Limb (tissue), 2 donors: Measurements from ENCODE around the gene MED25.
A peak's percentile ranks its signal among the peaks of the same experiment; 100 is the strongest.

Experiments
- DNase-seq, 2 donors: peaks; one replicate each; pipeline ENCODE4 v3.0.0-alpha.2; 2016; ENCODE audit errors: extremely low spot score in 2 of 2

Gene MED25

GRCh38 chr19:49817964-49818648 is at the start of gene MED25:
Gene MED25 (plus strand): TSS chr19:49818289. CDS start chr19:49818342, 53 bp downstream.
- peak; percentile 91 to 95 for DNase-seq

- DNase-seq = no peak
Observed at GRCh38 chr19:49770529-49770928, 47.6 kb upstream of the MED25 start.

- no peak for DNase-seq
Observed at GRCh38 chr19:49771674-49772139, 46.4 kb upstream of the MED25 start.

GRCh38 chr19:49772850-49773432 is 45.1 kb upstream of the MED25 start:
- DNase-seq = no peak

- no peak for DNase-seq
Observed at GRCh38 chr19:49773663-49774350, 44.3 kb upstream of the MED25 start.

- DNase-seq = no peak
Observed at GRCh38 chr19:49774969-49775368, 43.1 kb upstream of the MED25 start.

- no peak for DNase-seq
Observed at GRCh38 chr19:49775742-49776370, 42.2 kb upstream of the MED25 start.

GRCh38 chr19:49776371-49776764 is 41.7 kb upstream of the MED25 start:
- no peak for DNase-seq

- DNase-seq = no peak
Observed at GRCh38 chr19:49779731-49780555, 38.1 kb upstream of the MED25 start.

- DNase-seq = no peak
Observed at GRCh38 chr19:49780861-49781260, 37.2 kb upstream of the MED25 start.

- DNase-seq = no peak
Observed at GRCh38 chr19:49781394-49781793, 36.7 kb upstream of the MED25 start.

GRCh38 chr19:49782515-49782914 is 35.6 kb upstream of the MED25 start:
- DNase-seq = no peak

- DNase-seq = no peak
Observed at GRCh38 chr19:49786376-49786820, 31.7 kb upstream of the MED25 start.

- no peak for DNase-seq
Observed at GRCh38 chr19:49787746-49788145, 30.3 kb upstream of the MED25 start.

- no peak for DNase-seq
Observed at GRCh38 chr19:49788857-49789256, 29.2 kb upstream of the MED25 start.

- no peak for DNase-seq
Observed at GRCh38 chr19:49790866-49791265, 27.2 kb upstream of the MED25 start.

- no peak for DNase-seq
Observed at GRCh38 chr19:49791776-49792445, 26.2 kb upstream of the MED25 start.

GRCh38 chr19:49792829-49793560 is 25.1 kb upstream of the MED25 start:
- no peak for DNase-seq

- DNase-seq = no peak
Observed at GRCh38 chr19:49793561-49793840, 24.6 kb upstream of the MED25 start.

GRCh38 chr19:49795615-49796014 is 22.5 kb upstream of the MED25 start:
- no peak for DNase-seq
